HFFc6 (cell line): Measurements from ENCODE around the gene MPZL1. TPM values are rescaled to one million over a fixed set of nuclear protein-coding genes. Genes with fewer than 3 reads are reported as not detected.

Source experiments
- DNase-seq: peaks from one replicate; pipeline ENCODE4 v3.0.0-alpha.2; 2018
- H3K27ac Mint-ChIP-seq: 2 replicates; pipeline ENCODE4 v1.8.0; 2020; ENCODE audit warnings: mild to moderate bottlenecking, mixed read lengths
- H3K27me3 Mint-ChIP-seq: 2 replicates; pipeline ENCODE4 v1.8.0; 2021; ENCODE audit warnings: mild to moderate bottlenecking, moderate library complexity, mixed read lengths; ENCODE audit not compliant: insufficient read depth
- H3K36me3 Mint-ChIP-seq: 2 replicates; pipeline ENCODE4 v1.8.0; 2021; ENCODE audit warnings: low read depth, mixed read lengths
- H3K4me1 Mint-ChIP-seq: 2 replicates; pipeline ENCODE4 v1.8.0; 2020; ENCODE audit warnings: low read depth, mixed read lengths
- H3K4me3 Mint-ChIP-seq: 2 replicates; pipeline ENCODE4 v1.8.0; 2020; ENCODE audit warnings: mild to moderate bottlenecking, moderate library complexity, mixed read lengths
- H3K9me3 Mint-ChIP-seq: 2 replicates; pipeline ENCODE4 v1.8.0; 2020; ENCODE audit warnings: mild to moderate bottlenecking, mixed read lengths
- total RNA-seq, 6 experiments: library from RNA; stranded (reverse); fragmentation: NEBNext Ultra II Directional; extraction: Animal tissue kit (Norgen Biotek cat#: 25700); gene quantifications; 2 replicates in 1 of 6; 3 replicates in 5 of 6; pipeline ENCODE4 v1.2.3, GENCODE V29; 2021
- TF ChIP-seq, protein P1 (sequence below): fragments of 200-600 bp; sonication (generic); IDR thresholded peaks from 2 replicates; pipeline ENCODE4 v1.5.0; 2021; ENCODE audit warnings: antibody characterized with exemption, mild to moderate bottlenecking

The MPZL1 gene
- total RNA-seq, 6 experiments from 2014 or later, result 147 to 188 (median 183) TPM

DNA sequence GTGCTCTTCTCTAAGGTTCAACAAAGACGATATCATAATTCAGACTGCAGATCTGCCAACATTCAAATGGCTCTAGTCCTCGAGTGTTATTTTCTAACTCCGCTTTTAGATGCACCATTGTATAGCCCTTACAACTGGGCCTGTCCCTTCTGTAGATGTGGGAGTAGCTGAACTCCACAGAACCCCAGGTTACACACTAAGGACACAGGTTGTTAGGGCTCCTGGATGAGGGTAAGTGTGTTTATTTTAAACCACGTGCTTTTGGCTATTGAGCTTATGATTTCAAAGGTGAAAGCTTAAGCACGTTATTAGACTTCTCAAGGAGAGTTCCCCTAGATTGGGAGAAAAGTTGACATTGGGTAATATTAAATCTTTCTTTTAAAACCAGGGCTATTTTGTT is 64.7 kb downstream of the MPZL1 start:
- peaks cover 2% of the 10 kb centered on the region; the same call in 1 of the 2 replicates for H3K27me3 Mint-ChIP-seq
- no peak overlapping the region for H3K4me3 Mint-ChIP-seq
- H3K4me1 Mint-ChIP-seq, result peaks cover 39% of the 10 kb centered on the region
- H3K27ac Mint-ChIP-seq, result no peak overlapping the region
- no peak for DNase-seq
- peaks cover 78% of the 10 kb centered on the region for H3K36me3 Mint-ChIP-seq
- TF ChIP-seq, protein P1, sequence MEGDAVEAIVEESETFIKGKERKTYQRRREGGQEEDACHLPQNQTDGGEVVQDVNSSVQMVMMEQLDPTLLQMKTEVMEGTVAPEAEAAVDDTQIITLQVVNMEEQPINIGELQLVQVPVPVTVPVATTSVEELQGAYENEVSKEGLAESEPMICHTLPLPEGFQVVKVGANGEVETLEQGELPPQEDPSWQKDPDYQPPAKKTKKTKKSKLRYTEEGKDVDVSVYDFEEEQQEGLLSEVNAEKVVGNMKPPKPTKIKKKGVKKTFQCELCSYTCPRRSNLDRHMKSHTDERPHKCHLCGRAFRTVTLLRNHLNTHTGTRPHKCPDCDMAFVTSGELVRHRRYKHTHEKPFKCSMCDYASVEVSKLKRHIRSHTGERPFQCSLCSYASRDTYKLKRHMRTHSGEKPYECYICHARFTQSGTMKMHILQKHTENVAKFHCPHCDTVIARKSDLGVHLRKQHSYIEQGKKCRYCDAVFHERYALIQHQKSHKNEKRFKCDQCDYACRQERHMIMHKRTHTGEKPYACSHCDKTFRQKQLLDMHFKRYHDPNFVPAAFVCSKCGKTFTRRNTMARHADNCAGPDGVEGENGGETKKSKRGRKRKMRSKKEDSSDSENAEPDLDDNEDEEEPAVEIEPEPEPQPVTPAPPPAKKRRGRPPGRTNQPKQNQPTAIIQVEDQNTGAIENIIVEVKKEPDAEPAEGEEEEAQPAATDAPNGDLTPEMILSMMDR, result no peak
- H3K9me3 Mint-ChIP-seq, result no peaks in the 10 kb centered on the region

DNA sequence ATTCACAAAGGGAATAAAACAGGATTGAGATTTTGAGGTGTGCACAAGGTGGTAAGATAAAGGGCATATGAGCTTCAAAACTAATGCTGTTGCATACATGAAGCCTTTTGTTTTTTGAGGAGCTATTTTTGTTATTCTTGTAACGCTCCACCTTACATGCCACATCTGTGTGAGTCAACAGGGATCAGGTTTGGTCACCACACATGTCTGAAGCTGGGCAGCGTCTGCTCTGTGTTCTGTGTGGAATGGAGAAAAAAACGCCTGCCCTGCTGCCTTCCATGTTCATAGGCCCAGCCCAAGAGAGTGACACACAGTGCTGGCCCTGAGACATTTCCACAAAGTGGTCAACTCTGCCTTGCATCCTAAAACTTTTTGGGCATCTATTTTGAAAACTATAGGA is 67.7 kb downstream of the MPZL1 start:
- Mint-ChIP-seq H3K36me3 (peaks cover 86% of the 10 kb centered on the region), H3K27me3 (peaks cover 2% of the 10 kb centered on the region; the same call in 1 of the 2 replicates), H3K9me3 (no peaks in the 10 kb centered on the region), H3K4me1 (peaks cover 50% of the 10 kb centered on the region), H3K4me3 (no peak overlapping the region), H3K27ac (peak overlapping the region; percentile 73)
- TF ChIP-seq, protein P1, result no peak
- DNase-seq, result no peak

DNA sequence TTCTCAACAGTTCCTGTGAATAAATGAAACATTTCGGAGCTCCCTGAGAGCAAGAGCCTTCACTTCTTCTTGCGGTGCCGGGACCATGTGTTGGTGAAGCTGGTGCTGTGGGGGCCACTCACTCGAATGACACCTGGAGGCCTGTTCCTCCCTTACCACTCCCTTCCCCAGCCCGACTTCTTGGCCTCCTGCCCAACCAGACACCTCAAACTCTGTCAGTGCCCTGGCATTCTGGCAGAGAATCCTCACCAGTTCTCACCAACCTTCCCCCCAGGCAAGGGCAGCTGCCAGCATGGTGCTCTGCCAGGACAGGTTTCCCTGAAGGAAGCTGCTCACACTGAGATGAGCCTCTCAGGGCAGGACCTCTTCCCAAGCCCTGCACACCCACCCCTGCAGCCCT is 68.3 kb downstream of the MPZL1 start:
- no peaks in the 10 kb centered on the region for H3K9me3 Mint-ChIP-seq
- H3K36me3 Mint-ChIP-seq, result peaks cover 86% of the 10 kb centered on the region
- H3K27ac Mint-ChIP-seq, result peak overlapping the region; percentile 73
- peaks cover 2% of the 10 kb centered on the region; the same call in 1 of the 2 replicates for H3K27me3 Mint-ChIP-seq
- no peak overlapping the region for H3K4me3 Mint-ChIP-seq
- TF ChIP-seq, protein P1, result no peak
- peaks cover 52% of the 10 kb centered on the region for H3K4me1 Mint-ChIP-seq
- no peak for DNase-seq

DNA sequence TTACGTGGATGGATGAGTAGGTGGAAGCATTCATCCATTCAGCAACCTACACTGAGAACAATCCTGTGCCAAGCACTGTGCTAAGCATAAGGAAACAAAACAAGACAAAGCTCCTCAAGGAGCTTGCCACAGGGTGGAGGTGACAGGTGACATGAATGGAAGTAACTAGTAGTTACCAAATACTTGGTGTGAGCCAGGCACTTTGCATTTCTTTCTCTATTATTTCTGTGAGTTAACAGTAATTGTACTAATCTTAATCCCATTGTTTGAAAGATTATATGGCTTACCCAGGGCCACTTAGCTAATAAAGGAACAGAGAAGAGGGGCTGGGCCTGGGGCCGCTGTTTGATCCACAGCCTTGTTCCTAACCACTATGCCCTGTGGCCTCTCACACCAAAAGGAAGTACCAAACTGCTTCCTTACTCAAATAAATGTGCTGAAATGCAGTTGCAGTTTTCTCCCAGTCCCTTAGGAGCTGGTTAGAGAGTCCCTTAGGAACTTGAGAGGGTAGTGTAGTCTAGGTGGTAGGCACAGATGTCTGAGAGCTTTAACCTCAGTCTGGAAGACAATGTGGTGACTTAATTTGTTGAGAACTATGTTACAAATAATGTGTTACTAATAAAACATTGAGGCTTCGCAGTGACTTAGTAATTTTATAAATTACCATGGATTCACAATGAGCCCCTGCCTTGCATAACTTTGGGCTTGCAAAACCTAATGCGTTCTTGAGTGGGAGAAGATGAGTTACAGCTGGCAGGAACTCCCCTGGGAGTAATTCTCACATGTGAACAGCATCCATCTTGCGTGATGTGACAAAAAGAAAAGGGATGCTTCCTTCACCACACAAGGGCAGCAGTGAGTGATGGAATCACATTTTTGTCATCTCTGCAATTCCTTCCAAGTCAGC is 69.8 kb downstream of the MPZL1 start:
- TF ChIP-seq, protein P1, result no peak
- Mint-ChIP-seq H3K9me3 (no peaks in the 10 kb centered on the region), H3K4me3 (no peak overlapping the region), H3K27ac (peak overlapping the region; percentile 82), H3K4me1 (peaks cover 61% of the 10 kb centered on the region), H3K36me3 (peaks cover 76% of the 10 kb centered on the region), H3K27me3 (peaks cover 2% of the 10 kb centered on the region)
- DNase-seq, result peak; percentile 29

DNA sequence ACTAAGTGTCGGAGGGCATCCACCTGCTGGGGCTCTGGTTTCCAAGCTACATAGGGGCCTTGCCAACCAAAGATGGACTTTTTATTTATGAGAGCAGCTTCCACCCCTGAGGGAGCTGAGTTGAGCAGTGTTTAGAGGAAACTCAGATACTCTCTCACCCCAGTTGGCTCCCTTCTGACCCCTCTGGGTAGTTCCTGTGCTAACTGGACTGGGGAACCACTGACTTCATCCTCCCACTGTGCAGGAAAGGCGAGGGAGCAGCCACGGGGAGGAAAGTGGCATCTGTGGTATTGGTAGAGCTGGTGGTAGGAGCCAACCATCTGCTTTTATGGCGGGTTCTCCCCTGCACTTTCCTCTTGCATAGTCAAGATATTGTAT is 70.4 kb downstream of the MPZL1 start:
- Mint-ChIP-seq H3K27me3 (peaks cover 2% of the 10 kb centered on the region), H3K36me3 (peaks cover 70% of the 10 kb centered on the region), H3K9me3 (no peaks in the 10 kb centered on the region), H3K4me3 (no peak overlapping the region), H3K4me1 (peaks cover 68% of the 10 kb centered on the region), H3K27ac (peak overlapping the region; percentile 82)
- DNase-seq, result no peak
- TF ChIP-seq, protein P1, result no peak
